ENCODE results near the gene COL4A2.

COL4A2 gene

DNA sequence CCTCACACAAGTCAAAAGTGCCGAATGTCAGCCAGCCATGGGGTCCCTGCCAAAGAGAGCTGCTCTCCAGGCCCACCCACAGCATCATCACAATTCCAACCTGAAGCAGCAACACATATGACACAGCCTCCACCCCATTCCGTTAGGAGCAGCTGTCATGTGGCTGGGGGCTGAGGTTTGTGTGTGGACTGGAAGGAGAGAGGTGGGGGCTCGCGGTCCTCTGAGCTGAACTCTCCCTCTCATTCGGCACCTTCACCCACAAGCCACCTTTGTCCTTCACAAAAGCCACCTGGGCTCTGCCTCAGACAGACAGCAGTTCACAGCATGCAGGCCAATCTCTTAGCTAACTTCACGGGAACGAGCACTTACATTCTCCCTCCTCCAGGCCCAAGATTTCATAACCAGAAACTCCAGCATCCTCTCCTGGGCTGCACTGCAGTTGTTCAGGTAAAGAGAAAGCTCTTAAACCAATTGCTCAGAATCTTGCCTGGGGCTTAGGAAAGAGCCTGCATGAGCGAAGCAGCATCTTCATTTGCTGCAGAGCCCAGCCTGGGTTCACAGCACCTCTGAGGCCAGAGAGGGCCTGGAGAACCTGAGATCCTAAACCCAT lies 247.2 kb downstream of the COL4A2 start:
- no peak for DNase-seq (ENCODE audit: insufficient read length, low spot score)
- TF ChIP-seq POLR2A (IDR thresholded peaks at IDR 0.05; ENCODE audit: low read depth, low read length): no peak
- no peak for FAIRE-seq

DNA sequence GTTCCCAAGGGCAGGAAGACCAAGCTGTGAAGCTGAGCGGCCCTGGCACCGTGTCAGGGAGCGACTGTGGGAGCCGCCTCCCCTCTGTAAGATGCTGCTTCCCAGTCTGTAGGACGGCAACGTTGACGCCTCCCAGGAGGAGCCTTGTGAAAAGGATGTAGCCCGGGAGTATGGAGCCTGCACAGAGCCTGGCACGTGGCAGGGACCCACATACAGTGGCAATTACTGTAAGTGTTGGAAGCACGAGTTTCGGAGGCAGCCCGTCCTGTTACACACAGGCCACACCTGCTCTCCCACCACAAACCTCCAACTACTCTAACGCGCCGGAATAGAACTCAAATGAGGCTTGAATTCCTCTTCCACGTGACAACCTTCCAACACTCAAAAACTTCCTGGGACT lies 247.9 kb downstream of the COL4A2 start:
- TF ChIP-seq POLR2A (IDR thresholded peaks at IDR 0.05; ENCODE audit: low read depth, low read length): no peak
- no peak for DNase-seq (ENCODE audit: insufficient read length, low spot score)
- no peak for FAIRE-seq

DNA sequence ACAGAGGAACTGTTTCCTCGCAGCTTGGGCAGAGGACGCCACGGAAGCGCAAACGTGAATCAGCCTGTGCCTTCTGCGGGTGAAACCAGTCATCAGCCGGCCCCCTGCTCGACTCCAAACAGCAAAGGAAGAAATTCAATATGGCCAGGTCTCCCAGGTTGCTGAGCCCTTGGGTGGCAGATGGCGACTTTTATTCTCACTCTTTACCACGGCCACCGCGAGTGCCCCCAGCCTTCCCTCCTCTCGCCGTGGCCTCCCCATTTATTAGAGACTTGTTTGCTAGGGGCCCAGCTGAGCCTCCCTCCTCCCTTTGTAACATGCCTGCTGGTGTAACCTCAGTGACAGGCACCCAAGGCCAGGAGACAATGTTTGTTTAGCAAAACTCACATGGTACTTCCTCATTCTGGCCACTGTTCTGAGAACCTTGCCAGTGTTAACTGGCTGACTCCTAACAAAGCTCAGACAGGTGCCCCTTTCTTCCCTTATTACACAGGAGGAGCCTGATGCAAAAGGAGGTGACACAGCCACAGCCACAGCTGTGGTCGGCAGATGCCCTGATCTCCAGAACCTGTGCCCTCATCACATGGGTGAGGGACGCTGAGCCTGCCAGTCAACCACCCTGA lies 248.6 kb downstream of the COL4A2 start:
- DNase-seq (ENCODE audit: insufficient read length, low spot score) (no peak), FAIRE-seq (no peak)

DNA sequence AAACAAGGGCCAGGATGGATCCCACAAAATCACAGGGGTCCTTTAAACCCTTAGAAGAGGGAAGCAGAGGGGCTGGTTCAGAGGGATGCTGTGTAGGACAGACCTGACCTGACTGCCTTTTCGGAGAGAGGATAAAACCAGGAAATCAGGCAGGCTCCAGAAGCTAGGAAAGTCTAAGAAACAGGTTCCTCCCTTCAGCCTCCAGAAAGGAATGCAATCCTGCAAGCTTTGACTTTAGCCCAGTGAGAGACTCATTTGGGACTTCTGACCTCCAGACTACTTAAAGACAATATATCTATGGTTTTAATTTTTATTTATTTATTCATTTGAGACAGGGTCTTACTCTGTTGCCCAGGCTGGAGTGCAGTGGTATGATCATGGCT lies 249.1 kb downstream of the COL4A2 start:
- FAIRE-seq: no peak
- TF ChIP-seq POLR2A (IDR thresholded peaks at IDR 0.05; ENCODE audit: low read depth, low read length): no peak
- DNase-seq (ENCODE audit: insufficient read length, low spot score): no peak

More for the DNA sequence above, 248.6 kb downstream of the COL4A2 start:
- no peak for TF ChIP-seq POLR2A (IDR thresholded peaks at IDR 0.05; ENCODE audit: low read depth, low read length)

DNA sequence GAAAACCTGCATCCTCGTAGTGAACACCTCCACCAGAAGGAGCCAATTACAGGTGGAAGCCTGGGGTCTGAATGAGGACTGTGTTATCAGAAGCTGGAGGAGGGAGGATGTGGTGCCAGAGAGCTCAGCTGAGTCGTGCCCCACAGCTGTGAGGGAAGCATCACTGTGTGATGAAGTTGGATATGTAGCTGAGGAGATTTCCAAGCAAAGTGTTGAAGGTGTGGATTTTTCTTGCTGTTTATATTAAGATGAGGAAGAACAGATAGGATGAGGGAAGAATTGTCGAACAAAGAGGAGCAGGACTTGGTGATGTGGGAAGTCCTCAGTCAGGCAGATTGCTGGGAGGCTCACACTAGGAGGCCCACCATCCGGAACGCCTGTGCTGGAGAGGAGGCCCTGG lies 250.0 kb downstream of the COL4A2 start:
- no peak for TF ChIP-seq POLR2A (IDR thresholded peaks at IDR 0.05; ENCODE audit: low read depth, low read length)
- FAIRE-seq: no peak
- no peak for DNase-seq (ENCODE audit: insufficient read length, low spot score)

DNA sequence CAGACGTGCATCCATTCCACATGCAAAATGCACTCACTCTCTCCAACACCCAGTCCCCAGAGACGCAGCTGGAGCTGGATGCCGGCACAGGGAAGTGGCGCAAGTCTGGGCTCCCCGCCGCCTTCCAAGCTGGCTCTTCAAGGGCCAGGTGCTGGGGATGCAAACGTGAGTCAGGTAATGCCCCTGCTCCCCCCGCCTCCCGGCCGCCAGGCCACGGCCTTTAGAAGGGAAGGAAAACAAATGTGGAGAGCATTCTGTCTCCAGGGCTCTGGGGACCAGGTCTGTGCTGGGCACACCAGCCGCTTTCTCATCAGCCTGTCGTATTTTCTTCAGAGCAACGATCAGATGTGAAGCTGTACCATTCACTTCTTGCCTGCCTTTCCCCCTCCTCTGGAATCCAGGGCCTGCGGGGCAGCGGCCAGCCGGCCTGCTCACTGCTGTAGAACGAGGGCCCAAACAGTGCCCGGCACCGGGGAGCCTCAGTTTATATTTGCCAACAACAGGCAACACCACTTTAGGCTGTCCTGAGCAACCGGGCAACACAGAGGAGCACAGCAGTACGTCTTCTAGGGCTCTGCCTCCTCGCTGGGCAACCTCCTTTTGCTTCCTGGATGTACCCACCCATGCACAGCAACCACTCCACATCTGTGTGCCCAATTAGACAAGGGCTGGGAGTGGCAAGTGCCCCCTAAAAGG lies 250.7 kb downstream of the COL4A2 start:
- DNase-seq (ENCODE audit: insufficient read length, low spot score): no peak
- TF ChIP-seq POLR2A (IDR thresholded peaks at IDR 0.05; ENCODE audit: low read depth, low read length): no peak
- FAIRE-seq: no peak

DNA sequence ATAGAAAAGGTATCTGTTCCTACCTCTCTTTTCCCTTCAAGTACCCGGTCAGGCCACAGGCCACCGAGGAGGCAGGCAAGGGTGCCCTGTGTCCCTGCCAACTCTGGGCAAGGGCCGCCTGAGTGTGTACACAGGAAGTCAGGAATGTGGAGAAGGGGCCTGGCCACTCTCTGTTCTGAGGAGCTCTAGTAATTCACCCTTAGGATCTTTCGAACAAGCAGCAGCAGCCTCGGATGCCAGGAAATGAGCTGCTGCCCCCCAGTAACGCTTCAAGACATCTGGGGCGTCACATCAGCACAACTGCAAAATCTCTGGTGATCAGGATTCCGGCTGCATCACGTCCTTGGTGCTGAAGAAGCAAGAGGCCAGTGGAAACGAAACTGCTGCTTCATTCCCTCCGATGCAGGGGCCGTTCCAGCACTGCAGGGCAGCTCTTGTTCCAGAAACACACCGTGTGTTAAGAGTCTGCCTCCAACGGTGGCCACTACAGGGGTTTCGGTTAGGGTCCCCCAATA lies 252.4 kb downstream of the COL4A2 start:
- DNase-seq (ENCODE audit: insufficient read length, low spot score): no peak
- no peak for TF ChIP-seq POLR2A (IDR thresholded peaks at IDR 0.05; ENCODE audit: low read depth, low read length)
- no peak for FAIRE-seq

DNA sequence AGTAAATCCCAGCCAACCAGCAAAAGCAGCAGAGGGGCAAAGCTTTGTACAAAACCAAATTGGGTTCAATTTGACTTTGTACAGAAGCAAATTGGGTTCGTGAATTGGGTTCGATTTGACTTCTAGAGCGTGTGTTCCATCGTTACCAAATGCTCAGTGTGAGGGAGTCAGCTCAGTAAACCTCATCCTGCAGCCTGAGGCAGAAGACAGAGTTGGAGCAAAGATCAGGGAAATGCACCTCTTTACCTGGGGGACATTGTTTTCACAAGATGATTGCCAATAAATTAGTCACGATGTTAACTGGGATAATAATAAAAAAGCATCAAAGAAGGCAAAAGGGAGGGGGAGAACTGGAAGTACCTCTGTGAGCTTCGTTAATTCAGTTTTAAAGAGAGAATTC lies 252.9 kb downstream of the COL4A2 start:
- DNase-seq (ENCODE audit: insufficient read length, low spot score): no peak
- no peak for FAIRE-seq
- no peak for TF ChIP-seq POLR2A (IDR thresholded peaks at IDR 0.05; ENCODE audit: low read depth, low read length)

DNA sequence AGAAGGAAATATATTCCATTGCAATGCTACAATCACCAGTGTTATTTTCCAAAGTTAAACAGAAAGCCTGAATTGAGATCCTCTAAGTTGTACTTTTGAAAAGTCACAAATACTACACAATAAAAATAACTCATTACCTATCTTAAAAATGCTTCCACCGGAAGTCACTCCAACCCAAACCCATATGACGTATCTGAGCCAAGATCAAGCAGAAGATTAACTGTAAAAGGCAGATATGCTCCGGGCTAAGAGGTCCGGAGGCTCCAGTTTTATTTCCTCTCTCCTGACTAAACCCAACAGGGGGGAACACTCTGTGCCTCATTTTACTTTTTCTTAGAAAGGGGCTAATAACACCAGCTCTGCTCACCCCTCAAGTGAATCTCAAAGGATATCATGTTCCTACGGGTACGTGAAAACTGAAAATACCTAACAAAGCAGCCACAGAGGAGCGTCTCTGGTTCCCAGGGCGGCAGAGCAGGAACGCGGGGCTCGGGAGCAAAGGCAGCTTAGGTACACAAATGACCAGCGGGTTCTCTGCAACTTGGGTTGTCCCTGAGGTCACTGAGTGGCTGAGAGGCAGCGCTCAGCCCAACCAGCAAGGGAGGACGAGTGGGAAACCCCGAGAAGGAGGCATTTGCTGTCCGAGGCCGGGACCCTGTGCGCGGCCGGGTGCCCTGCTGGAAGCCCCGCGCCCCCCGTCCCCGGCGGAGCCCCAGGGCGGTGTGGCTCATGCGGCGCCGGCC lies 253.7 kb downstream of the COL4A2 start:
- no peak for TF ChIP-seq POLR2A (IDR thresholded peaks at IDR 0.05; ENCODE audit: low read depth, low read length)
- FAIRE-seq (peak; percentile 52), DNase-seq (ENCODE audit: insufficient read length, low spot score) (no peak)

DNA sequence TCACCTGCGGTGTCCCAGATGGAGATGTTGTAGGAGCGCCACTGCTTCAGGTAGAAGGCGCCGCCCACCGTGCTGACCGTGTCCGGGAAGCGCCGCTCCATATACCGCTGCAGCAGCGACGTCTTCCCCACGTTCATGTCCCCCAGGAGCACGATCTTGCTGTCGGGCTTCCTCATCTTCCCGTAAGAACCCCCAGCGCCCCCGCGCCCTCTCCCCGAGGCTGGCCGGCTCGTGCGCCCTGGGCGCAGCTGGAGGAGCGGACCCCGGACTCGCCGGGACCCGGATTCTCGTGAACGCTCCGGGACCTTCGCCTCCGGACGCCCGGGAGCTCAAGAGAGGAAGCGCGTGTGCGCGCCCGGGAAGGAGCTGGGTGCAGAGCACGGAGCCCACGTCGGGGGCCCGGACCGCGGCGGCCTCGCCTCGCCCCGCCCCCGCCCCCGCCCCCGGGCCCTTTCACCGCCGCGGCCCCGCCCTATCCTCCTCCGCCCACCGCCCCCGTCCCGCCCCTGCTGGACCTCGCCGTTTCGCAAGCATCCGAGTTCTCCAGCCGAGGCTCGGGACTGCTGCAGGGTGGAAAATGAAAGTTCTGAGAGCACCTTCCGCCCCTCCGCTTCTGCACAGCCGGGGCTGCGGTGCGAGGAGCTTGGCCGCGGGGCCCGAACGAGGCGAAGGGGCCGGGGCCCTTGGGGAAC lies 254.4 kb downstream of the COL4A2 start, which contains the start of gene RAB20:
TSS of gene RAB20 (minus strand) at position 379 of the 692 bp plus-strand sequence. CDS start at position 176, 203 bp downstream.
- no peak for FAIRE-seq
- 0 out of 2 replicates have a peak, but pooled peaks have one; percentile 7 for TF ChIP-seq POLR2A (IDR thresholded peaks at IDR 0.05; ENCODE audit: low read depth, low read length)
- DNase-seq (ENCODE audit: insufficient read length, low spot score): peak; percentile 92

DNA sequence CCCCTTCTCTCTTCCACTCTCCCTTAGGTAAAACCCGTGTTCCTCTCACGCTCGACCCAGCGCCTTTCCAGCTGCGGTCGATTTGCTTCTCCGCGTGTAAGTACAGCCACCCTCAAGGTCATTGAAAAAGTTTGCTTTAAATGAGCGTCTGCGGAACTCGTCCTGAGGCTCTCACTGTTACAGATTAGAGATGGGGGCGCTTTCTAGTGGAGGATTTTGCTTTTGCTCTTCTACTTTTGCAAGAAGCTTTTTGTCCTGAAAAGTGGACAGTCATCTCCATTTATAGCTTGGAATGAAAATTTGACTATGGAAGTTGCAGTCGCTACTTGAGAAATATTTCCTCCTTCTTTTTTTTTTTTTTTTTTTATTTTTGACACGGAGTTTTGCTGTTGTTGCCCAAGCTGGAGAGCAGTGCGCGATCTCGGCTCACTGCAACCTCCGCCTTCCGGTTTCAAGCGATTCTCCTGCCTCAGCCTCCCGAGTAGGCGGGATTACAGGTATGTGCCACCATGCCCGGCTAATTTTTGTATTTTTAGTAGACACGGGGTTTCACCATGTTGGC lies 255.0 kb downstream of the COL4A2 start:
- FAIRE-seq (no peak), DNase-seq (ENCODE audit: insufficient read length, low spot score) (no peak)
- no peak for TF ChIP-seq POLR2A (IDR thresholded peaks at IDR 0.05; ENCODE audit: low read depth, low read length)
